ENCODE data around the gene IFITM5.

DNA sequence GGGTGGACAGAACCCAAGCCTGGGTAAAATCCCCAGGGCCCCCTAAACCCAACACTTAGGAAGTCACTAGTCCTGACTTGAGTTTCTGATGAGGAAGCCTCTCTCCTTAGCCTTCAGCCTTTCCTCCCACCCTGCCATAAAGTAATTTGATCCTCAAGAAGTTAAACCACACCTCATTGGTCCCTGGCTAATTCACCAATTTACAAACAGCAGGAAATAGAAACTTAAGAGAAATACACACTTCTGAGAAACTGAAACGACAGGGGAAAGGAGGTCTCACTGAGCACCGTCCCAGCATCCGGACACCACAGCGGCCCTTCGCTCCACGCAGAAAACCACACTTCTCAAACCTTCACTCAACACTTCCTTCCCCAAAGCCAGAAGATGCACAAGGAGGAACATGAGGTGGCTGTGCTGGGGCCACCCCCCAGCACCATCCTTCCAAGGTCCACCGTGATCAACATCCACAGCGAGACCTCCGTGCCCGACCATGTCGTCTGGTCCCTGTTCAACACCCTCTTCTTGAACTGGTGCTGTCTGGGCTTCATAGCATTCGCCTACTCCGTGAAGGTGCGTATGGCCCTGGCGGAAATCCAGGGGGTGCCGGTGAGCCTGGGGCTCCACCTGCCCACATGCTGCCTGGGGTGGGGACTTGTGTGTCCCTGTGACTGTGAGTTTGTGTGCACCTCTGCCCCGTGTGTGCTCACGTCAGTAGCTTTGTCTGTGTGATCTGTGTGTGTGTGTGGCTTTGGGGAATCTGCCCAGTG is 14.6 kb upstream of the IFITM5 start, which contains the start of gene IFITM1:
- TF ChIP-seq CTCF (tag by site-specific recombination; IDR thresholded peaks at IDR 0.05): no peak
- no peak for TF ChIP-seq ZBTB7A (tag by site-specific recombination; IDR thresholded peaks at IDR 0.05; ENCODE audit: low read depth)
- no peak for TF ChIP-seq KLF16 (tag by site-specific recombination; IDR thresholded peaks at IDR 0.05)
- TF ChIP-seq, protein P1, sequence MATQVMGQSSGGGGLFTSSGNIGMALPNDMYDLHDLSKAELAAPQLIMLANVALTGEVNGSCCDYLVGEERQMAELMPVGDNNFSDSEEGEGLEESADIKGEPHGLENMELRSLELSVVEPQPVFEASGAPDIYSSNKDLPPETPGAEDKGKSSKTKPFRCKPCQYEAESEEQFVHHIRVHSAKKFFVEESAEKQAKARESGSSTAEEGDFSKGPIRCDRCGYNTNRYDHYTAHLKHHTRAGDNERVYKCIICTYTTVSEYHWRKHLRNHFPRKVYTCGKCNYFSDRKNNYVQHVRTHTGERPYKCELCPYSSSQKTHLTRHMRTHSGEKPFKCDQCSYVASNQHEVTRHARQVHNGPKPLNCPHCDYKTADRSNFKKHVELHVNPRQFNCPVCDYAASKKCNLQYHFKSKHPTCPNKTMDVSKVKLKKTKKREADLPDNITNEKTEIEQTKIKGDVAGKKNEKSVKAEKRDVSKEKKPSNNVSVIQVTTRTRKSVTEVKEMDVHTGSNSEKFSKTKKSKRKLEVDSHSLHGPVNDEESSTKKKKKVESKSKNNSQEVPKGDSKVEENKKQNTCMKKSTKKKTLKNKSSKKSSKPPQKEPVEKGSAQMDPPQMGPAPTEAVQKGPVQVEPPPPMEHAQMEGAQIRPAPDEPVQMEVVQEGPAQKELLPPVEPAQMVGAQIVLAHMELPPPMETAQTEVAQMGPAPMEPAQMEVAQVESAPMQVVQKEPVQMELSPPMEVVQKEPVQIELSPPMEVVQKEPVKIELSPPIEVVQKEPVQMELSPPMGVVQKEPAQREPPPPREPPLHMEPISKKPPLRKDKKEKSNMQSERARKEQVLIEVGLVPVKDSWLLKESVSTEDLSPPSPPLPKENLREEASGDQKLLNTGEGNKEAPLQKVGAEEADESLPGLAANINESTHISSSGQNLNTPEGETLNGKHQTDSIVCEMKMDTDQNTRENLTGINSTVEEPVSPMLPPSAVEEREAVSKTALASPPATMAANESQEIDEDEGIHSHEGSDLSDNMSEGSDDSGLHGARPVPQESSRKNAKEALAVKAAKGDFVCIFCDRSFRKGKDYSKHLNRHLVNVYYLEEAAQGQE (tag by site-specific recombination; IDR thresholded peaks at IDR 0.05): no peak
- TF ChIP-seq, protein P2, sequence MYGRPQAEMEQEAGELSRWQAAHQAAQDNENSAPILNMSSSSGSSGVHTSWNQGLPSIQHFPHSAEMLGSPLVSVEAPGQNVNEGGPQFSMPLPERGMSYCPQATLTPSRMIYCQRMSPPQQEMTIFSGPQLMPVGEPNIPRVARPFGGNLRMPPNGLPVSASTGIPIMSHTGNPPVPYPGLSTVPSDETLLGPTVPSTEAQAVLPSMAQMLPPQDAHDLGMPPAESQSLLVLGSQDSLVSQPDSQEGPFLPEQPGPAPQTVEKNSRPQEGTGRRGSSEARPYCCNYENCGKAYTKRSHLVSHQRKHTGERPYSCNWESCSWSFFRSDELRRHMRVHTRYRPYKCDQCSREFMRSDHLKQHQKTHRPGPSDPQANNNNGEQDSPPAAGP (tag by site-specific recombination; IDR thresholded peaks at IDR 0.05): no peak
- no peak for TF ChIP-seq ZSCAN18 (tag by site-specific recombination; IDR thresholded peaks at IDR 0.05)
- TF ChIP-seq ZNF404 (tag by site-specific recombination; IDR thresholded peaks at IDR 0.05): no peak
- TF ChIP-seq ZNF350 (tag by site-specific recombination; IDR thresholded peaks at IDR 0.05): no peak
- TF ChIP-seq, protein P3, sequence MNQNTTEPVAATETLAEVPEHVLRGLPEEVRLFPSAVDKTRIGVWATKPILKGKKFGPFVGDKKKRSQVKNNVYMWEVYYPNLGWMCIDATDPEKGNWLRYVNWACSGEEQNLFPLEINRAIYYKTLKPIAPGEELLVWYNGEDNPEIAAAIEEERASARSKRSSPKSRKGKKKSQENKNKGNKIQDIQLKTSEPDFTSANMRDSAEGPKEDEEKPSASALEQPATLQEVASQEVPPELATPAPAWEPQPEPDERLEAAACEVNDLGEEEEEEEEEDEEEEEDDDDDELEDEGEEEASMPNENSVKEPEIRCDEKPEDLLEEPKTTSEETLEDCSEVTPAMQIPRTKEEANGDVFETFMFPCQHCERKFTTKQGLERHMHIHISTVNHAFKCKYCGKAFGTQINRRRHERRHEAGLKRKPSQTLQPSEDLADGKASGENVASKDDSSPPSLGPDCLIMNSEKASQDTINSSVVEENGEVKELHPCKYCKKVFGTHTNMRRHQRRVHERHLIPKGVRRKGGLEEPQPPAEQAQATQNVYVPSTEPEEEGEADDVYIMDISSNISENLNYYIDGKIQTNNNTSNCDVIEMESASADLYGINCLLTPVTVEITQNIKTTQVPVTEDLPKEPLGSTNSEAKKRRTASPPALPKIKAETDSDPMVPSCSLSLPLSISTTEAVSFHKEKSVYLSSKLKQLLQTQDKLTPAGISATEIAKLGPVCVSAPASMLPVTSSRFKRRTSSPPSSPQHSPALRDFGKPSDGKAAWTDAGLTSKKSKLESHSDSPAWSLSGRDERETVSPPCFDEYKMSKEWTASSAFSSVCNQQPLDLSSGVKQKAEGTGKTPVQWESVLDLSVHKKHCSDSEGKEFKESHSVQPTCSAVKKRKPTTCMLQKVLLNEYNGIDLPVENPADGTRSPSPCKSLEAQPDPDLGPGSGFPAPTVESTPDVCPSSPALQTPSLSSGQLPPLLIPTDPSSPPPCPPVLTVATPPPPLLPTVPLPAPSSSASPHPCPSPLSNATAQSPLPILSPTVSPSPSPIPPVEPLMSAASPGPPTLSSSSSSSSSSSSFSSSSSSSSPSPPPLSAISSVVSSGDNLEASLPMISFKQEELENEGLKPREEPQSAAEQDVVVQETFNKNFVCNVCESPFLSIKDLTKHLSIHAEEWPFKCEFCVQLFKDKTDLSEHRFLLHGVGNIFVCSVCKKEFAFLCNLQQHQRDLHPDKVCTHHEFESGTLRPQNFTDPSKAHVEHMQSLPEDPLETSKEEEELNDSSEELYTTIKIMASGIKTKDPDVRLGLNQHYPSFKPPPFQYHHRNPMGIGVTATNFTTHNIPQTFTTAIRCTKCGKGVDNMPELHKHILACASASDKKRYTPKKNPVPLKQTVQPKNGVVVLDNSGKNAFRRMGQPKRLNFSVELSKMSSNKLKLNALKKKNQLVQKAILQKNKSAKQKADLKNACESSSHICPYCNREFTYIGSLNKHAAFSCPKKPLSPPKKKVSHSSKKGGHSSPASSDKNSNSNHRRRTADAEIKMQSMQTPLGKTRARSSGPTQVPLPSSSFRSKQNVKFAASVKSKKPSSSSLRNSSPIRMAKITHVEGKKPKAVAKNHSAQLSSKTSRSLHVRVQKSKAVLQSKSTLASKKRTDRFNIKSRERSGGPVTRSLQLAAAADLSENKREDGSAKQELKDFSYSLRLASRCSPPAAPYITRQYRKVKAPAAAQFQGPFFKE (tag by site-specific recombination; IDR thresholded peaks at IDR 0.05; ENCODE audit: borderline replicate concordance): no peak

Data from HEK293 (cell line).